ENCODE measurements around the gene AMH.
"Not testable (repeated sequence)": the region's sequence is repeated elsewhere in the genome, so short reads cannot be mapped to it uniquely, and the experiment has no call there.

AMH gene

GRCh38 chr19:2270423-2271233 lies 21.5 kb downstream of the AMH start:
- DNase-seq (ENCODE audit: low spot score), result peak; percentile 74

- DNase-seq (ENCODE audit: low spot score), result no peak
Observed at GRCh38 chr19:2271234-2272103, 22.3 kb downstream of the AMH start.

GRCh38 chr19:2273356-2274184 lies 24.4 kb downstream of the AMH start:
- DNase-seq (ENCODE audit: low spot score), result no peak

- DNase-seq (ENCODE audit: low spot score), result no peak
Observed at GRCh38 chr19:2274185-2274711, 25.1 kb downstream of the AMH start.

GRCh38 chr19:2274931-2275535 lies 25.9 kb downstream of the AMH start:
- peak; percentile 86 for DNase-seq (ENCODE audit: low spot score)

GRCh38 chr19:2275588-2276428 lies 26.7 kb downstream of the AMH start:
- no peak for DNase-seq (ENCODE audit: low spot score)

- DNase-seq (ENCODE audit: low spot score), result no peak
Observed at GRCh38 chr19:2276429-2276986, 27.4 kb downstream of the AMH start.

GRCh38 chr19:2277138-2277537 lies 28.0 kb downstream of the AMH start:
- DNase-seq (ENCODE audit: low spot score), result no peak

GRCh38 chr19:2278459-2279158 lies 29.5 kb downstream of the AMH start:
- no peak for DNase-seq (ENCODE audit: low spot score)

- no peak for DNase-seq (ENCODE audit: low spot score)
Observed at GRCh38 chr19:2280633-2281264, 31.6 kb downstream of the AMH start.

GRCh38 chr19:2281265-2282061 lies 32.3 kb downstream of the AMH start:
- DNase-seq (ENCODE audit: low spot score), result not testable (repeated sequence)

- no peak for DNase-seq (ENCODE audit: low spot score)
Observed at GRCh38 chr19:2282062-2282861, 33.1 kb downstream of the AMH start, which contains the start of gene PEAK3. TSS of gene PEAK3 (minus strand) at chr19:2282175. CDS start at chr19:2280931, 1,244 bp downstream.

- DNase-seq (ENCODE audit: low spot score), result no peak
Observed at GRCh38 chr19:2282862-2283237, 33.7 kb downstream of the AMH start.

- DNase-seq (ENCODE audit: low spot score), result no peak
Observed at GRCh38 chr19:2283835-2284507, 34.8 kb downstream of the AMH start.

GRCh38 chr19:2286402-2287140 lies 37.4 kb downstream of the AMH start:
- DNase-seq (ENCODE audit: low spot score), result no peak
